Fibroblast of the aortic adventitia (primary cell): ENCODE data around the gene CD93. TPM values are rescaled to one million over a fixed set of nuclear protein-coding genes. Genes with fewer than 3 reads are reported as not detected.

ENCODE experiments used
- DNase-seq: peaks from one replicate; pipeline ENCODE4 v3.0.0-alpha.2; 2010; ENCODE audit warnings: low read depth
- H3K4me3 ChIP-seq: 2 replicates; pipeline ENCODE4 v1.5.1; 2011; ENCODE audit warnings: low read depth, mild to moderate bottlenecking, control low read depth, low read length, moderate library complexity
- CTCF ChIP-seq: IDR thresholded peaks from 2 replicates; pipeline ENCODE4 v1.5.1; 2011; ENCODE audit warnings: mild to moderate bottlenecking, low read length, control low read depth, inconsistent platforms; ENCODE audit not compliant: insufficient read depth
- total RNA-seq: library from RNA; depleted of rRNA; stranded (reverse); fragments of >200 nt; gene quantifications from 2 replicates; pipeline ENCODE4 v1.2.3, GENCODE V29; 2012; ENCODE audit warnings: low replicate concordance

CD93 gene
- total RNA-seq, 1 donor: 0.27 TPM

DNA sequence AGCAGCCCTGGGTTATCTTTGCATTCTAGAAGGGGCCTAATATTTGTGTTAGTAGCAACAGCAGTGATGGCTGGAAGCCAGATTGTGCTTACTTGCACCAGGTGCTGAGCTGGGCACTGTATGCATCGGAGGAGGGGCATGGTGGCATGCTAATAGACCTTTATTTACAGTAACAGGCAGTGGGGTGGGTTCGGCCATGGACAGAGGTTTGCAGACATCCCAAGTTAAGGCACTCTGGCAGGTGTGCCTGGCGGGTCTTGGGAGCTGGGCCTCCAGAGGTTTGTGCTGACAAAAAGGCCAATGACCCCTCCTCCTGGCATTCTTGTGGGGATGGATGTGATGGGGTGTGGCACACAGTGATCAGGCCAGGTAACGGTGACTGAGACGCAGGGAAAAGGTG is 39.0 kb upstream of the CD93 start:
- no peak overlapping the region for H3K4me3 ChIP-seq
- no peak for TF ChIP-seq CTCF
- no peak for DNase-seq

- H3K4me3 ChIP-seq: no peak overlapping the region
- no peak for TF ChIP-seq CTCF
- no peak for DNase-seq
Measured at GRCh38 chr20:23123886-23124285, 37.8 kb upstream of the CD93 start.

- H3K4me3 ChIP-seq: no peak overlapping the region
- no peak for TF ChIP-seq CTCF
- DNase-seq: no peak
Measured at GRCh38 chr20:23122796-23123655, 36.9 kb upstream of the CD93 start.

DNA sequence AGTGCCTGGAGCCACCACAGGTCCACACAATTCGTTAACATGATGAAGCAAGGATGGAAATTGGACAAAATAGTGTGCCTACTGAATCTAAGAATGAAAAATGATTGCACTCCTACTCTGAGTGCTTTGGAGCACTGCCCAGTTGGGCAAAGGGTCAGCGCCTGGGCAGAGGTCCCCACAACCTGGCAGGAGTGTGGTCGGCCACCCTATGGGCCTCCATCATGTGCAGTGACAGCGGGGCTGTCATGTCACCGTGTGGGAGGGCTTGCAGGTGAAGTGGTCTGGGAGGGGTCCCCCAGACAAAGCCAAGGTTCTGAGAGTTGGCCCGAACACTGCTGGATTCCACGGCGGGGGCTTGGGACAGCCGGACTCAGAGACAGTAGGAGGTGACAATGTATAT is 36.2 kb upstream of the CD93 start:
- no peak overlapping the region for H3K4me3 ChIP-seq
- TF ChIP-seq CTCF: no peak
- no peak for DNase-seq

- no peak for DNase-seq
- H3K4me3 ChIP-seq: no peak overlapping the region
- TF ChIP-seq CTCF: no peak
Measured at GRCh38 chr20:23121751-23122320, 35.7 kb upstream of the CD93 start.

DNA sequence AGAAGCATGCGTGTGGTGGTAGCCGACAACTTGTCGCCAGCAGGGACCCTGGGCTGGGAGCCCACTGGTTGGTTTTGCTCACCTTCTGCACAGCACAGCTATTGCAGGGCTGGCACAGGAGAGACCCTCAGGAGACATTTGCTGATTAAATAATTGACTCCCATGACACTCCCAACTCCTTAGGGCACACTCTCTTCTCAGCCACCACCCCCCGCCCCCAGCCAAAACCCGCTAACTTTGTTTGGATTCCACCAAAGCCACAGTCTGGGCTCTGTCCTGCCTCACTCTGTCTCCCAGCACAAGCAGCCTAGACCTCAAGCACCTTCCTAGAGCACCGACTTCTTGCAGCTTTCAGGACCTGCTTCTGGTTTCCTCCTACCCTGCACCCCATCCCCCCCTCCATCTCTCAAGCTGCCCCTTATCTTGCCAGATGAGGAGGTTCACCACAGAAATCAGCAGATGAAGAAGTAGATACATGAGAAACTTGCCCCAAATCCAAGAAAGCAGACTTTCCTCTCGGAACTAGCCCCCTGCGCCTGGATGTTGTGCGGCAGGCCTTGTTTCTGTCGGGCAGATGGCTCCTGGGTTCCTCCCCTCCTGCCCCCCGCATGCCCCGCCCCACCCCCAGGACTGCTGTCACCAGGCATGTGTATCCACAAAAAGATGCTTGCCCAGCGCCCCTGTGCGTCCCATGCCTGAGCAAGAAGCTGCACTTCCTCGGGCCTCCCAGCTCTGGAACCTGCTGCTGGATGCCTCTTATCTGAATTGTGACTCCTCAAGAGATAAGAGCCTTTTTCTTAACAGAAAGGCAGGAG is 35.0 kb upstream of the CD93 start:
- TF ChIP-seq CTCF: no peak
- DNase-seq: no peak

More for the DNA sequence above, 35.0 kb upstream of the CD93 start:
- no peak overlapping the region for H3K4me3 ChIP-seq
